ENCODE results near the gene NEK1.
"Not testable (repeated sequence)": the region's sequence is repeated elsewhere in the genome, so short reads cannot be mapped to it uniquely, and the experiment has no call there.

NEK1 gene

GRCh38 chr4:169604131-169604900, 8.1 kb downstream of the NEK1 start:
- in situ Hi-C loops (cut with MboI; ENCODE audit: low sequenced_read_pairs): loop anchor here (25.0 kb wide), 1 partner anchor 433 kb away; the partner anchor contains the start of gene MFAP3L

GRCh38 chr4:169603312-169603711, 9.1 kb downstream of the NEK1 start:
- in situ Hi-C loops (cut with MboI; ENCODE audit: low sequenced_read_pairs): loop anchor here (25.0 kb wide), 1 partner anchor 434 kb away; the partner anchor contains the start of gene MFAP3L

- in situ Hi-C loops (cut with MboI; ENCODE audit: low sequenced_read_pairs): loop anchor here (25.0 kb wide), 1 partner anchor 436 kb away; the partner anchor contains the start of gene MFAP3L
Measured at GRCh38 chr4:169601016-169601771, 11.2 kb downstream of the NEK1 start.

GRCh38 chr4:169594560-169595195, 17.7 kb downstream of the NEK1 start:
- in situ Hi-C loops (cut with MboI; ENCODE audit: low sequenced_read_pairs): no loop called here

GRCh38 chr4:169593050-169593560, 19.3 kb downstream of the NEK1 start:
- in situ Hi-C loops (cut with MboI; ENCODE audit: low sequenced_read_pairs): no loop called here

GRCh38 chr4:169583563-169583962, 28.8 kb downstream of the NEK1 start:
- in situ Hi-C loops (cut with MboI; ENCODE audit: low sequenced_read_pairs): no loop called here

- in situ Hi-C loops (cut with MboI; ENCODE audit: low sequenced_read_pairs): no loop called here
Measured at GRCh38 chr4:169582706-169583105, 29.7 kb downstream of the NEK1 start.

GRCh38 chr4:169582203-169582602, 30.2 kb downstream of the NEK1 start:
- in situ Hi-C loops (cut with MboI; ENCODE audit: low sequenced_read_pairs): no loop called here

- in situ Hi-C loops (cut with MboI; ENCODE audit: low sequenced_read_pairs): no loop called here
Measured at GRCh38 chr4:169573889-169574288, 38.5 kb downstream of the NEK1 start.

- in situ Hi-C loops (cut with MboI; ENCODE audit: low sequenced_read_pairs): no loop called here
Measured at GRCh38 chr4:169571435-169571834, 40.9 kb downstream of the NEK1 start.

- in situ Hi-C loops (cut with MboI; ENCODE audit: low sequenced_read_pairs): not testable (repeated sequence)
Measured at GRCh38 chr4:169571012-169571411, 41.4 kb downstream of the NEK1 start.

GRCh38 chr4:169570266-169570665, 42.1 kb downstream of the NEK1 start:
- in situ Hi-C loops (cut with MboI; ENCODE audit: low sequenced_read_pairs): not testable (repeated sequence)

GRCh38 chr4:169569188-169569587, 43.2 kb downstream of the NEK1 start:
- in situ Hi-C loops (cut with MboI; ENCODE audit: low sequenced_read_pairs): not testable (repeated sequence)

GRCh38 chr4:169567916-169568315, 44.5 kb downstream of the NEK1 start:
- in situ Hi-C loops (cut with MboI; ENCODE audit: low sequenced_read_pairs): no loop called here

- in situ Hi-C loops (cut with MboI; ENCODE audit: low sequenced_read_pairs): no loop called here
Measured at GRCh38 chr4:169566021-169566818, 46.2 kb downstream of the NEK1 start.

GRCh38 chr4:169565606-169566005, 46.8 kb downstream of the NEK1 start:
- in situ Hi-C loops (cut with MboI; ENCODE audit: low sequenced_read_pairs): no loop called here

GRCh38 chr4:169557061-169557636, 55.2 kb downstream of the NEK1 start:
- in situ Hi-C loops (cut with MboI; ENCODE audit: low sequenced_read_pairs): no loop called here

GRCh38 chr4:169546548-169546947, 65.8 kb downstream of the NEK1 start:
- in situ Hi-C loops (cut with MboI; ENCODE audit: low sequenced_read_pairs): not testable (repeated sequence)

GRCh38 chr4:169540774-169541173, 71.6 kb downstream of the NEK1 start:
- in situ Hi-C loops (cut with MboI; ENCODE audit: low sequenced_read_pairs): no loop called here

GRCh38 chr4:169530048-169530447, 82.3 kb downstream of the NEK1 start:
- in situ Hi-C loops (cut with MboI; ENCODE audit: low sequenced_read_pairs): no loop called here
